HS-5 (cell line): ENCODE measurements around the gene OR52A1.
"Not testable (repeated sequence)": the region's sequence is repeated elsewhere in the genome, so short reads cannot be mapped to it uniquely, and the experiment has no call there.

Source experiments
- DNase-seq: peaks from one replicate; pipeline ENCODE4 v3.0.0-alpha.2; 2012; ENCODE audit warnings: low read depth

Gene OR52A1

DNA sequence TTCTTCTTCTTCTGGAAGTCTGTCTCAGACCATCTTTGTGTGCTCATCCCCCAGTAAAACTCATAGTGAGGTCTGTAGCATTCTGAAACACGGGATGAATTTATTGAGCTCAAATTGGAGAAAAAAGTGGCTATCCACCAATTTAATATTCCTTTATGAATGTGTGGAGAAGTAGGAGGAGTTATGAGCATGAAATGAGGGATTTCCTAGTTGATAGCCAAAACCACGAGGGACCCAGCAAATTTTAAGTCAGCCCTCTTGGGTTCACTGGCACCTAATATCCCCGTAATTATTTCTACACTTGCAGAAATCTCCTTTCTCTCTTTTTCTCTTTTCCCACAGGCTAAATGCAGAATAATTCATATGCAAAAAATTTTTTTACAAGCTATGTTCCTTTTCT lies at the start of gene OR52A1:
TSS of gene OR52A1 (minus strand) at position 101 of the 400 bp plus-strand sequence. CDS start 2,388 bp downstream, outside the sequence.
- DNase-seq: no peak

DNA sequence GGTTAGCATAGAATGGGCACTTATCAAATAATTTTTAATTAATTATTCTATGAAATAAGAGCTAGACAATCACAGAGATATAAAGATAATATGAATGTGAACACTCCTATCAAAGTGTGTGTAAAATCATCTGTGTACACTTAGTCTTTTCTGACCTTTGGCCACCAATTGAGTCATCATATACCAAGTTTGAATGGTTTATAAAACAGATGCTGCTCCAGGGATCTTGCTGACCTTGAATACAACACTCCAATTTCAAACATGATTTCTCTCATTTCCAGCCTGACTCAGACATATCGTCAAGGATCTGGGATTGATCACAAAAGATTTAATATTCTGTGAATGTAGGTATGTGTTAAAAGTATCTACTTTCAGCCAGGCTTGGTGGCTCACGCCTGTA lies 48.8 kb upstream of the OR52A1 start:
- peak; percentile 23 for DNase-seq

DNA sequence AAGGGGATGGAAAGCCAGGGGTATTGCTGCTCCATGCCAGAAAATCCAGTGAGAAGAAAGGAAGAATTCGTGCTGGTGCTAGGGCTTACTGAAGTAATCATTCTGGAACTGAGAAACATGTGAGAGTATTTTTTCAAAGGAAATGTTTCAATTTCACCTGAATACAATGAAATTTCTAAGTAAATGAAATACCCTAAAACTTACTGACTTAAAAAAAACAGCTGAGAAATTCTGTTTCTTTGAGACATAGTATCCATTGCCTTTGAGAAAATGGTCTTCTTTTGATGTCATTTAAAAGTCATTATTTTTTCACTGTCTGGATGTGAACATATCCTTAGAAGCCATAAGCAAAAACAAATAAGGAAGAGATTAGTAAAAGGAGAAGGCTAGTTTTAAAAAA lies 46.0 kb upstream of the OR52A1 start, which contains the start of gene OR51V1:
TSS of gene OR51V1 (minus strand) at position 101 of the 400 bp plus-strand sequence. CDS start at position 101, 0 bp downstream.
- no peak for DNase-seq

DNA sequence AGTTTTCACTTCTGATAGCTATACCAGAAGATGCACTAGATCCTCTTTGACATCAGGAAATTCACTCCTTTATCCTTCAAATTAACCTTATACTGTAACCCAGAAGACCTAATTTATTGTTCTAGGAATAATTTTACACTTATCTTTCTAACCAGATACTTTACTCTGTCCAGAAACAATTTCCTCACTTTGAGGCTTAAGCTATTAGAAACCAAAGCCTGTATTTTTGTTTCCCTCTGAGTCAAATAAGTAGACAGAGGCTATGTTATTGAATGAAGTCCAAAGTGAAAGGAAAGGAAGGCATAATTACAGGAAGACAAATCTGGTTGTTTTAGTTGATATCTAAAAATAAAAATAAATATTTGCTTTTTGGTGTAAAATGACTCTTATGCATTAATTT lies 43.7 kb upstream of the OR52A1 start:
- no peak for DNase-seq

DNA sequence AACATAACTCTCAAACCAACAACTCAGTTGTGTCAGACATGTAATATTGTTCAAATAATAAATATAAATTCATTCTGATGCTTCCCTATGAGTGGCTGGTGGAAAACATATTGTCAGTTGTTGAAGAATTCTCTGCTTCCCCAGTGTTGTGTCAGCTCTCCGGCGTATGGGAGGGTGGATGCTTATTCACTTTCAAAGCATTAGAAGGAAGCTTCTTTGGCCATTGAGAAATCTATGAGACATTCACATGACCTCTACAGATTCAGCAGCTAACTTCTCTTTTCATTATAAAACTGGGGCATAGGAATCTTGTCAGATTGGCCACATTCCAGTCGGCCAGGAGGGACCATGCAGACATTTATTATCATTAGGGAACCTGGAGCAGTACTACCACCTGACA lies 43.0 kb upstream of the OR52A1 start:
- DNase-seq: peak; percentile 50

DNA sequence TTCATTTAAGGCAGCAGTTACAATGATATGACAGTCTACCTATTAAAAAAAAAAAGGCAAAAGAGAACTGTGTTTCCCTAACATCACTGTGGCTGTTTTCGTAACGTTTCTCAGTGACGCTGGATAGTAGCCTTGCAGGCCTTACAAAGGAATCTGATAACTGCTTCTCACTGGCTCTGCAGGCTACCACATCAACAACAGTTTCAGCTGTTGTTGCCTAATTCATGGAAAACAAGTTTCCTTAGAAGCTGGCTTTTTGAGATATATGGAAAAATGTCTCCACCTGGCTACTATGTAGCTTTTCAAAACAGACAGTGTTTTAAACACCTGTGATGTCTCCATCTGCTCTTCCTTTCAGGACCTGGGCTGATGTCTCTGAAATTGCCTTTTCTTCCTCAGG lies 42.2 kb upstream of the OR52A1 start:
- no peak for DNase-seq

DNA sequence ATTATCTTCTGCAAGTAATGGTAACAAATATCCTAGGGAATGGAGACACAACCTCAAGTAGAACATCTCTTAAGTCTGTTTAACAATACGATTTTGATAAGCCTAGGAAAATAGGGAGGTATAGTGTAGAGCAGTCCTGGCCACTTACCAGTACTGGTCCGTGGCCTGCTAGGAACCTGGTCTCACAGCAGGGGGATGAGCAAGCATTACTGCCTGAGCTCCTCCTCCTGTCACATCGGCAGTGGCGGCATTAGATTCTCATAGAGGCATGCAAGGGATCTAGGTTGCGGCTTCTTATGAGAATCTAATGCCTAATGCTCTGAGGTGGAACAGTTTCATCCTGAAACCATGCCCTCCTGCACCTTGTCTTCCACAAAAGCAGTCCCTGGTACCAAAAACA lies 41.5 kb upstream of the OR52A1 start:
- DNase-seq: no peak

DNA sequence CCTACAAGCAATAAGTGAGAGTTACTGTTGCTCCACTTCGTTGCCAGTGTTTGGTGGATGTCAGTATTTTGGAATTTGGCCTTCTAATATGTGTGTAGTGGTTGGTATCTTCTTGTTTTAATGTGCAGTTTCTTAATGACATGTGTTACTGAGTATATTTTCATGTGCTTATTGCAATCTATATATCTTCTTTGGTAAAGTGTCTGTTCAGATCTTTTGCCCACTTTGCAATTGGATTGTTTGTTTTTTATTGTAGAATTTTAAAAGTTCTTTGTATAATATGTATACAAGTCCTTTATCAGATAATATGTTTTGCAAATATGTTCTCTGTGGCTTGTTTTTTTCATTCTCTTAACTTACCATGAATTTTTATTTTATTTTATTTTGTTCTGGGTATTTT lies 38.2 kb upstream of the OR52A1 start:
- no peak for DNase-seq

DNA sequence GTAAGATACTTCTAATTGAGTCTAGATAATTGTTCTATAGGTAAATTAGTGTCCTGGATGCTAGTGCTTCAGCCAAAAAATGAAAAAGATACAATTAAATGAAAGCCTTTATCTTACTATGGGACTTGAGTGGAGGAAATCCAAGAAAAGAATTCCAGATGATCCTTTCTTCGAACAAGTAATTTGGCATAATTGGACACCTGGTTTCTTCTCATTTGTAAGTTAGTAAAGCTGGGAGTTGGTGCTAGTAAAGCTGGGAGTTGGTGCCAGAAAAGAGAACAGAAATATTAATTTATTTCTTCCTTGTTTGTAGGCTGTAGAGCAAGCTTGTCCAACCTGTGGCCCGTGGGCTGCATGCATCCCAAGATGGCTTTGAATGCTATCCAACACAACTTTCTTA lies 33.6 kb upstream of the OR52A1 start:
- no peak for DNase-seq

DNA sequence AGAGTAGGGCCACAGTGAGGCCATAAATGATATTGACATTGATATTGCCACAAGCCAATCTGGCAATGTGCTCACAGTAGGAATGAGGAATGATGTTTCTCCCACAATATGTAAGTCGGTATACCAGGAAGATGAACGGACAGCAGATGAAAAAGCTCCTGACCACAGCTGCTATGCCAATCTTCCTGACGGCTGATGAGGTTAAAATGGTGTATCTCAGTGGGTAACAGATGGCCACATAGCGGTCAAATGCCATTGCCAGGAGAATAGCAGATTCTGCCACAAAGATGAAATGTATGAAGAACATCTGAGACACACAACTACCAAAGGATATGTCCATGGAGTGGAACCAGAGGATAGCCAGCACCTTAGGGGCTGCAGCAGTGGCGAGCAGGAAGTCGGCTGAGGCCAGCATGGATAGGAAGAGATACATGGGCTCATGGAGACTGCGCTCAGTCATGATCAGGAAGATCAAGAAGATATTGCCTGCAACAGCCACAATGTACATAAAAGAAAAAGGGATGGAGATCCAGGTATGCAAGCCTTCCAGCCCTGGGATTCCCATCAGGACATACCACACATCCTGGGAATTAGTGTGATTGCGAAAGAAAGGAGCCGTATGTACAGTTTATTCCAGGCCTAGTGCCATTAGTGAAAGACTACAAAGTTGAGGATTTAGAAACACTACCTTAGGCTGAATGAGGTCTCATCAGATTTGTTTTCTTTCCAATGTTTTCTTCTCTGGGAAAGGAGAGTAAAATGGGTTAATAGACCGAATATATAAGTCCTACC lies 23.7 kb upstream of the OR52A1 start:
- DNase-seq: no peak

DNA sequence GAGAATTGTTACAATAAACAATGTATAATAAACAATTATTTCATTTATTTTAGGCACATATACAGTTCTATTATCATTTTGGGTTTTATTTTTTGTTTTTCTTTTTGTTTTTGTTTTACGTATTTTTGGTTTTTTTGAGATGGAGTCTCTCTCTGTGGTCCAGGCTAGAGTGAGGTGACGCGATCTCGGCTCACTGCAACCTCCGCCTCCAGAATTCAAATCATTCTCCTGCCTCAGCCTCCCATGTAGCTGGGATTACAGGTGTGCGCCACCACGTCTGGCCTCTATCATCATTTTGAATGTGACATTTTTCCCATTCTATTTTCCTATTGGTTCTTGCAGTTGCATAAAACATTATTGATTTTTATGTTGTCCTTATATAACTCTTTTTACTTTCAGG lies 20.4 kb upstream of the OR52A1 start:
- DNase-seq: no peak

DNA sequence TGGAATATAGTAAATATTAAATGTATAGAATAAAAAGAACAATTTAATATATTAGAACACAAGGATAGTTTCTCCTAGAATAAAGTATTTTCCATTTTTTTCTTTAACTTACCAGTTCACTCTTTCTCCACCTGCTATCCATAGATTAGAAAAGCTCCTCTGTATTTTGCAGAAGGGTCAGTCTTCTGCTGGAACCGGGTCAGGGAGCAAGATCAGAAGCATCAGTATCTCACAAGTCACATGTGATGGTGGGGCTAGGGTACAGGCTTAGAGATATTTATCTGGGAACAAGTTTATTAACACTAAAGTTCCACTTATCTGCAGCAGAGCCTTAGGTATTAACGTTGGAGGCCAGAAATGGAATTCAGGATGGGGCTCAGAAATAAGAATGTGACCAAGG lies 17.3 kb upstream of the OR52A1 start:
- no peak for DNase-seq

DNA sequence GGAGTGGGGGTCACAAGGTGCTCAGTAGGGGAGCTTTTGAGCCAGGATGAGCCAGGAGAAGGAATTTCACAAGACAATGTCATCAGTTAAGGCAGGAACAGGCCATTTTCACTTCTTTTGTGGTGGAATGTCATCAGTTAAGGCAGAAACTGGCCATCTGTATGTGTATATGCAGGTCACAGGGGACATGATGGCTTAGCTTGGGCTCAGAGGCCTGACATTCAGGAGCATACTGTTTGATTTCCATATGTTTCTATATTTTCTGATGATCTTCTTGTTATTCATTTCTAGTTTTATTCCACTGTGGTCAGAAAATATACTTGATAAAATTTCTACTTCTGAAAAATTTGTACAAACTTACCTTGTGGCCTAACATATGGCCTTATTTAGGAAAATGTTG lies 11.3 kb upstream of the OR52A1 start:
- not testable (repeated sequence) for DNase-seq

DNA sequence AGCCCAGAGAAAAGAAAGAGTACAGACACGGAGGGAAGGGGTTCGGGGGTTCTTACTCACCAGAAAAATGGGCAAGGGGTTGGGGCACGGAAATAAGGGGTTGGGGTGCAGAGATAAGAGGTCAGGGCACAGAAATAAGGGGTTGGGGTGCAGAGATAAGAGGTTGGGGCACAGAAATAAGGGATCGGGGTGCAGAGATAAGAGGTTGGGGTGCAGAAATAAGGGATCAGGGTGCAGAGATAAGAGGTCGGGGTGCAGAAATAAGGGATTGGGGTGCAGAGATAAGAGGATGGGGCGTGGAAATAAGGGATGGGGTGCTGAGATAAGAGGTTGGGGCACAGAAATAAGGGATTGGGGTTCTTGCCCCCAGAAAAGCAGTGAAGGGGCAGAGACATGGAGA lies 10.2 kb upstream of the OR52A1 start:
- not testable (repeated sequence) for DNase-seq

DNA sequence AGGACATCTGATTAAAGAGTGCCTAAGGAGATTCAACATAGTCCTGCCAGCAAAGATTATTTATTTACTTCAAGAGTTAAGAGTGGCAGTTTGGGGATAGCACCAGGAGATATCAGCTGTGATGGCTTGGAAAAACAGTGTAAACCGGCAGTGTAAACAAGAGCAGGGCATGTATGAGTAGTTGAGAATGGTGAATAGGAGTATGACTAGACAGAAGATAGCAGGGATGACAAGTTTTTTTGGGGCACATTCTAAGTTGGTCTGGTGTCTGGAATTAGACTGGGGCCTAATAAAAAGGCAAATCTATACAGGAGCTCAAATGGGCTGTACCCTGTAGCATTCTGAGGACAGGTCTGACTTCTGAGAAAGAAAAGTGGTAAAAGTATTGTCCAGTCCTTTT lies 6.5 kb upstream of the OR52A1 start:
- DNase-seq: not testable (repeated sequence)

DNA sequence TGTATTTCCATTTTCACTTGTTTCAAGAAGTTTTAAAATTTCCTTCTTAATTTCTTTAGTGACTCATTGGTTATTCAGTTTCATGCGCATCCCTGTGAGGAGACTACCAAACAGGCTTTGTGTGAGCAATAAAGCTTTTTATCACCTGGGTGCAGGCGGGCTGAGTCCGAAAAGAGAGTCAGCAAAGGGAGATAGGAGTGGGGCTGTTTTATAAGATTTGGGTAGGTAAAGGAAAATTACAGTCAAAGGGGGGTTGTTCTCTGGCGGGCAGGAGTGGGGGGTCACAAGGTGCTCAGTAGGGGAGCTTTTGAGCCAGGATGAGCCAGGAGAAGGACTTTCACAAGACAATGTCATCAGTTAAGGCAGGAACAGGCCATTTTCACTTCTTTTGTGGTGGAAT lies 5.7 kb upstream of the OR52A1 start:
- DNase-seq: not testable (repeated sequence)

DNA sequence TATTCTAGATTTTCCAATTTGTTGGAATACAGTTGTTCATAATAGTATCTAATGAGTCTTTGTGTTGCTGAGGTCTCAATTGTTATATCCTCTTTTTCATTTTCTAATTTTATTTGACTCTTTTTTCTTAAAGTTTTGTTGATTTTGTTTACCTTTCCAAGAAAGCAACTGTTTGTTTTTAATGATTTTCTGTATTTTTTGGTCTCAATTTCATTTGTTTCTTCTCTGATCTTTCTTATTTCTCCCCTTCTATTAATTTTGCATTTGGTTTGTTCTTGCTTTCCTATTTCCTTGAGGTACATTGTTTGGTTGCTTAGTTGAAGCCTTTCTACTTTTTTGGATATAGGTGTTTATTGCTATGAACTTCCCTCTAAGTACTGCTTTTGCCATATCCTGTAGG lies 5.2 kb upstream of the OR52A1 start:
- DNase-seq: no peak

DNA sequence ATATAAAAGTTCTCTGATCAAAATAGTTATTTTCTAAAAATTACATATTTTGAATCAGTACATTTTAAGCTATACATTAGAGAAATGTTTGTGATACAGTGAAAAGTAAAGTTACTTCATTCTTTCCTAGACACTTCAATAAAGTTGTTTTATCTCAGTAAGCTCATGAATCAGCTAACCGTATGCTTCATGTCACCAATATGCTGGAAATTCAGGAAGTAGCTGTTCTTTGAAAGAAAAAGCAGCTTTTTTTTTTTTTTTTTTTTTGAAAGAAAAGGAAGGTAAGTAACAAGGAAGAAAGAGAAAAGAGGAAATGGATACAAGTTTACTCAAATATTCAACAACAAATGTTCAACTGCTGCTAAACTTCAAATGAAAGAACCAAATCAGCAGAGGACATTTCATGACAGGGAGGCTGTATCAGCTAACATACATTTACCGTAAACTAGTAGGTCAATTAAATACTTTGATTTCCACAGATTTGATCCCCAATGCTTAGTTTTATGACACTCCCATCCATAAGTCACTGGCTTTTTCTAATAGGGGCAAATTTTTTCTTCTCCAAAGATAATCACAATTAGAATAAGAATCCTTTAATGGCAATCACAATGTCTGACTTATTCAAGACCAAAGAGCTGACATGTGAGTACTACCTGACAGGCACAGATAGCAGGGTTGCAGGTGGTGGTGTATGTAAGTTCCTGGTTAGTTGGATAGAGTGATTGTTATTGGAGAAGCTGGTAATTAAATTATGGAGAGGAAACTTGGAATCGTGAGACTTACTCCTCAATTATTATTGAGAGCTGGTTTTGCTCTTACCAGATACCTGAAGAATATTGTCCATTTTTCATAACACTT lies 754 bp downstream of the OR52A1 start:
- DNase-seq: no peak

DNA sequence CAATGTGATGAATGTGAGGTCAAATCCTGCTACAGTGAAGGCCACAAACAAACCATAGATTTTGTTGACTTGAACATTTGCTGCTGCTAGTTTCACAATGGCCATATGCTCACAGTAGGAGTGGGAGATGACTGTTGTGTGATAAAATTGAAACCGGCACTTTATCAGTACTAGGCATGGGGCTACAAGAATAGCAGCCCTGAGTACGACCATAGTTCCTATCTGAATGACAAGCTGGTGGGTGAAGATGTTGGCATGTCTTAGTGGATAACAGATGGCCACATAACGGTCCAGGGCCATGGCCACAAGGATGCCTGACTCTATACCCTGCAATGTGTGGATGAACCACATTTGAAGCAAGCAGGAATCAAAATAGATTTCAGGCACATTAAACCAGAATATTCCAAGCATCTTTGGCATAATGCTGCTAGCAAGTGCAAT lies 2.8 kb downstream of the OR52A1 start:
- DNase-seq: no peak

DNA sequence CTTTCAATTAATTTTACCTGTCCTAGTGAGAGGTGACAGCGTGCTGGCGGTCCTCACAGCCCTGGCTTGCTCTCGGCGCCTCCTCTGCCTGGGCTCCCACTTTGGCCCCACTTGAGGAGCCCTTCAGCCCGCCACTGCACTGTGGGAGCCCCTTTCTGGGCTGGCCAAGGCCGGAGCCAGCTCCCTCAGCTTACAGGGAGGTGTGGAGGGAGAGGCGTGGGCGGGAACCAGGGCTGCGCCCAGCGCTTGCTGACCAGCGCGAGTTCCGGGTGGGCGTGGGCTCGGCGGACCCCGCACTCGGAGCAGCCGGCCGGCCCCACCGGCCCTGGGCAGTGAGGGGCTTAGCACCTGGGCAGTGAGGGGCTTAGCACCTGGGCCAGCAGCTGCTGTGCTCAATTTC lies 10.4 kb downstream of the OR52A1 start:
- DNase-seq: not testable (repeated sequence)

DNA sequence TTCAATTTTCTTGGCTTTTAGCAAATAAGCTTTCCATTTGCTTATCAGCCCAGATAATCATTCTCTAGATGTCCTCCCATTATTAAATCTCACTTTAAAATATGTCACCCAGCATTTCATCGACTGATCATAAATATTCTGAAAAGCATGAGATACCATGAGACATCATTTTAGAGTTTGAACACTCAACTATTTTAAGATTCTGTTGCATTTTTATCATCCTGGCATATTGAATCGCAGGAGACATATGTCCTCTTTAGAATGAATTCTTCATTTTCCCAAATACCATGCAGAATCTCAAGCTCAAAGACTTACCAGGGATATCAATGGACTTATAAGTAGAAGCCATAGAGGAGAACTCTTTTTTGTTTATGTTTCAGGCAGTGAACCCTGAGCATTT lies 16.6 kb downstream of the OR52A1 start, which contains the start of gene OR52A5:
TSS of gene OR52A5 (minus strand) at position 361 of the 400 bp plus-strand sequence. CDS start 5,714 bp downstream, outside the sequence.
- no peak for DNase-seq

DNA sequence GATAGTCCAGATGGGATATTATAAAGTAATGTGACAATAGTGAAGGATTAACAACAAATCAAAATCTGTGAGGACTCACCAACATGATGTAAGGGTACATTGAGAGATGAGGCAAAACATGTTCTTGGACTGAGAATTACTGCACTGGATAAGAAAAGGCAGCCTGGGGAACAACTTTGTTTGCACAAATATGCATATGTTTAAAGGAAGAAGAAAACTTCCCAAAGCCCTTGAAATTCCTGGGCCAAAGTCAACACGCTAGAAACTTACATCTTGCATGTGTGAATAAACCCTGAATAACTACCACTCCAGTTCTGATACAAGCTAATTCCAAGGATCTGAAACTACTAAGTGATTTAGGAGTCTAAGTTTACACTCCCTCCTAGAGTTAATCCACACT lies 17.5 kb downstream of the OR52A1 start:
- DNase-seq: no peak

DNA sequence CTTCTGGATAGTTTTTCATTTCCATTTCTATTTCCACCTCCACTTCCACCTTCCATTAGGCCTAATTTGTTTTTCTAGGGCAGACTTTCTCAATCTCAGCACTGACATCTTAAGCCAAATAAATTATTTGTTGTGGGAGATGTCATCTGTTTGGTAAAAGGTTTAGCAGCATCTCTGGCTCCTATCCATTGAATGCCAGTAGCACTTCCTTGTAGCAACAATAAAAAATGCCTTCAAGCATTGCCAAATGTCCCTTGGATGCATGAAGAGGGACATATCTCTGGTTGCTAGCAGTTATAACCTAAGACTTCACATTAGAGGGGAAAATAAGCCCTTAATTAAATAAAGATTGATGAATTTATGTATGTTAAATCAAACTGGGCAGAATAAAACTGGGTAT lies 18.3 kb downstream of the OR52A1 start:
- no peak for DNase-seq
